HepG2 (cell line): ENCODE measurements around the gene MEIOC. TPM values are rescaled to one million over a fixed set of nuclear protein-coding genes. Genes with fewer than 3 reads are reported as not detected.

Experiments used
- ARHGAP35 ChIP-seq: sonication (generic); formaldehyde crosslinking; IDR thresholded peaks from 2 replicates; pipeline ENCODE4 v1.9.0; 2022; ENCODE audit warnings: mild to moderate bottlenecking, inconsistent platforms, moderate library complexity, missing genetic modification reagents, borderline replicate concordance
- HMG20A ChIP-seq: IDR thresholded peaks from 2 replicates; pipeline ENCODE4 v1.6.1; 2016; ENCODE audit warnings: borderline replicate concordance
- KAT2B ChIP-seq: fragments of 150-350 bp; IDR thresholded peaks from 2 replicates; pipeline ENCODE4 v1.6.1; 2014; ENCODE audit warnings: low read depth, low read length, borderline replicate concordance
- MED1 ChIP-seq: sonication (generic); formaldehyde crosslinking; IDR thresholded peaks from 2 replicates; pipeline ENCODE4 v1.4.0; 2020; ENCODE audit warnings: missing genetic modification reagents
- RCOR2 ChIP-seq: IDR thresholded peaks from 2 replicates; pipeline ENCODE4 v1.6.1; 2016; ENCODE audit warnings: missing biosample characterization, missing genetic modification reagents
- RFX5 ChIP-seq: IDR thresholded peaks from 2 replicates; pipeline ENCODE4 v1.6.1; 2011; ENCODE audit warnings: low read depth, low read length, improper control_type of control experiment
- SOX6 ChIP-seq, 2 experiments: fragments of 450-650 bp in 1 of 2; sonication (generic) in 1 of 2; formaldehyde crosslinking in 1 of 2; IDR thresholded peaks; 2 replicates each; pipeline versions ENCODE4 v1.4.0 to v1.6.1; 2017 to 2020; ENCODE audit warnings: antibody characterized with exemption in 1 of 2, mild to moderate bottlenecking in 1 of 2, missing genetic modification reagents in 1 of 2
- SPEN ChIP-seq: sonication (generic); formaldehyde crosslinking; IDR thresholded peaks from 2 replicates; pipeline ENCODE4 v1.5.1; 2020; ENCODE audit warnings: low read depth, mild to moderate bottlenecking, missing genetic modification reagents
- SRY ChIP-seq: sonication (generic); formaldehyde crosslinking; IDR thresholded peaks from 2 replicates; pipeline ENCODE4 v1.8.0; 2022; ENCODE audit warnings: mild to moderate bottlenecking, missing genetic modification reagents
- TEAD3 ChIP-seq: optimal IDR thresholded peaks from 2 replicates; pipeline ENCODE3; 2016; ENCODE audit warnings: borderline replicate concordance
- YEATS2 ChIP-seq: sonication (generic); formaldehyde crosslinking; IDR thresholded peaks from 2 replicates; pipeline ENCODE4 v1.4.0; 2020; ENCODE audit warnings: missing genetic modification reagents, borderline replicate concordance
- ZFP90 ChIP-seq: sonication (generic); formaldehyde crosslinking; IDR thresholded peaks from 2 replicates; pipeline ENCODE4 v1.8.0; 2022; ENCODE audit warnings: missing genetic modification reagents, mild to moderate bottlenecking, inconsistent platforms, borderline replicate concordance
- ZNF296 ChIP-seq: sonication (generic); formaldehyde crosslinking; conservative IDR thresholded peaks from 2 replicates; pipeline ENCODE4 v1.5.0; 2020; ENCODE audit warnings: mild to moderate bottlenecking, missing genetic modification reagents
- ZNF737 ChIP-seq: sonication (generic); formaldehyde crosslinking; IDR thresholded peaks from 2 replicates; pipeline ENCODE4 v1.5.0; 2020; ENCODE audit warnings: missing genetic modification reagents, mild to moderate bottlenecking, borderline replicate concordance
- polyA plus RNA-seq, 8 experiments: library from polyadenylated mRNA; depleted of rRNA in 3 of 8; stranded (reverse) in 7 of 8; unstranded in 1 of 8; fragments of >200 nt; fragmentation: Illumina TruSeq in 4 of 8; extraction: Trizol in 4 of 8; gene quantifications; 2 replicates each; pipeline versions ENCODE4 v1.2.1 to v1.2.3, GENCODE V29; 2011 to 2016; ENCODE audit warnings: low read depth in 4 of 8, missing spikeins in 1 of 8, mixed read lengths in 1 of 8; ENCODE audit not compliant: insufficient read depth in 1 of 8
- total RNA-seq, 5 experiments: library from RNA; depleted of rRNA; stranded (reverse); fragments of >200 nt; fragmentation: Illumina TruSeq; extraction: Trizol; gene quantifications; 2 replicates each; pipeline ENCODE4 v1.2.3, GENCODE V29; 2016; ENCODE audit warnings: low read depth in 1 of 5
- TF ChIP-seq, protein P1 (sequence below): sonication (generic); formaldehyde crosslinking; IDR thresholded peaks from 2 replicates; pipeline ENCODE4 v1.8.1; 2023; ENCODE audit warnings: missing genetic modification reagents, inconsistent platforms, borderline replicate concordance
- TF ChIP-seq, protein P2 (sequence below): sonication (generic); formaldehyde crosslinking; IDR thresholded peaks from 2 replicates; pipeline ENCODE4 v1.8.0; 2022; ENCODE audit warnings: missing genetic modification reagents, mild to moderate bottlenecking, moderate library complexity, borderline replicate concordance
- TF ChIP-seq, protein P3 (sequence below): sonication (generic); formaldehyde crosslinking; IDR thresholded peaks from 2 replicates; pipeline ENCODE4 v1.4.0; 2020; ENCODE audit warnings: low read depth, missing genetic modification reagents

Gene MEIOC
- total and polyA plus RNA-seq, 2 of the 13 experiments (the other 11 are each of a cell fraction or from before 2014, with no cell fraction given), result 0.04 to 0.15 TPM

DNA sequence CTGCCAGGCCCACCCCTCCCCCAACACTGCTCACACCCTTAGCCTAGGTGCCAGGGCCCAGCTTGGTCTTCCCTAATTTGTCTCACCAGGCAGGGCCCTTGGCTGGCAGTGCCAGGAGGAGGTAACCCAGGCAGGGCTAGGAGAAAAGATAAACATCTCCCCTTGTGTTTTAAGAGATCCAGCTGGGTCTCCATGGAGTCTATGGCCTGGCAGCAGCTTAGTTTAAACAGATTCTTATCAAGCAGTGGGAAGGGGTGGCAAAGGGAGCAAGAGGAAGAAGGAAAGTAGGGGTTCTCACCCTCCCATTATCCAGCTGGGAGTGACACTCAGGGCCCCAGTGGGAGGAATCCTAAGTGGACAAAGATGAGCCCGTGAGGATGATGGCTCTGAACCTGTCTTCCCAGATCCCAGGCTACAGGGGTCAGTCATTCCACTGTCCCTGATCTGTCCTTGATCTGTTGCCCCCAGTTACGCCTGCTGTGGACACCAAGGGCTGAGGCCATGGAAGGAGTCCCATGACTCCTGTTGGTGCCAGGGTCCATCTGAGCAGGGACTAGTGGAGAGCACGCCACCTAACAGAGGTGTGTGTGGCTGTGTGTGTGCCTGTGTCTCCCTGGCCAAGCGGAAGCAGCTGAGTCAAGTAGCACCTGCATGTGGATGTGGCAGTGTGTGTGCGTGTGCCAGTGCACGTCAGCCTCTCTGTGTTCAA lies 47.4 kb upstream of the MEIOC start (continued):
- TF ChIP-seq ZFP90 (CRISPR knock-in tag), result no peak
- TF ChIP-seq SRY, result peak; percentile 63; the same call in 1 of the 2 replicates
- 0 out of 2 replicates have a peak, but pooled peaks have one; percentile 39 for TF ChIP-seq HMG20A (CRISPR knock-in tag)
- TF ChIP-seq, protein P1, sequence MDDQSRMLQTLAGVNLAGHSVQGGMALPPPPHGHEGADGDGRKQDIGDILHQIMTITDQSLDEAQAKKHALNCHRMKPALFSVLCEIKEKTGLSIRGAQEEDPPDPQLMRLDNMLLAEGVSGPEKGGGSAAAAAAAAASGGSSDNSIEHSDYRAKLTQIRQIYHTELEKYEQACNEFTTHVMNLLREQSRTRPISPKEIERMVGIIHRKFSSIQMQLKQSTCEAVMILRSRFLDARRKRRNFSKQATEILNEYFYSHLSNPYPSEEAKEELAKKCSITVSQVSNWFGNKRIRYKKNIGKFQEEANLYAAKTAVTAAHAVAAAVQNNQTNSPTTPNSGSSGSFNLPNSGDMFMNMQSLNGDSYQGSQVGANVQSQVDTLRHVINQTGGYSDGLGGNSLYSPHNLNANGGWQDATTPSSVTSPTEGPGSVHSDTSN (CRISPR knock-in tag), result no peak
- TF ChIP-seq SPEN, result peak; percentile 73; the same call in 1 of the 2 replicates
- TF ChIP-seq TEAD3 (CRISPR knock-in tag), result peak; percentile 64
- TF ChIP-seq YEATS2 (CRISPR knock-in tag), result 0 out of 2 replicates have a peak, but pooled peaks have one; percentile 26
- TF ChIP-seq ZNF737, result no peak
- TF ChIP-seq, protein P2, sequence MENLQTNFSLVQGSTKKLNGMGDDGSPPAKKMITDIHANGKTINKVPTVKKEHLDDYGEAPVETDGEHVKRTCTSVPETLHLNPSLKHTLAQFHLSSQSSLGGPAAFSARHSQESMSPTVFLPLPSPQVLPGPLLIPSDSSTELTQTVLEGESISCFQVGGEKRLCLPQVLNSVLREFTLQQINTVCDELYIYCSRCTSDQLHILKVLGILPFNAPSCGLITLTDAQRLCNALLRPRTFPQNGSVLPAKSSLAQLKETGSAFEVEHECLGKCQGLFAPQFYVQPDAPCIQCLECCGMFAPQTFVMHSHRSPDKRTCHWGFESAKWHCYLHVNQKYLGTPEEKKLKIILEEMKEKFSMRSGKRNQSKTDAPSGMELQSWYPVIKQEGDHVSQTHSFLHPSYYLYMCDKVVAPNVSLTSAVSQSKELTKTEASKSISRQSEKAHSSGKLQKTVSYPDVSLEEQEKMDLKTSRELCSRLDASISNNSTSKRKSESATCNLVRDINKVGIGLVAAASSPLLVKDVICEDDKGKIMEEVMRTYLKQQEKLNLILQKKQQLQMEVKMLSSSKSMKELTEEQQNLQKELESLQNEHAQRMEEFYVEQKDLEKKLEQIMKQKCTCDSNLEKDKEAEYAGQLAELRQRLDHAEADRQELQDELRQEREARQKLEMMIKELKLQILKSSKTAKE (CRISPR knock-in tag), result peak; percentile 52; the same call in 1 of the 2 replicates
- 0 out of 2 replicates have a peak, but pooled peaks have one; percentile 37 for TF ChIP-seq ARHGAP35 (CRISPR knock-in tag)
- TF ChIP-seq, protein P3, sequence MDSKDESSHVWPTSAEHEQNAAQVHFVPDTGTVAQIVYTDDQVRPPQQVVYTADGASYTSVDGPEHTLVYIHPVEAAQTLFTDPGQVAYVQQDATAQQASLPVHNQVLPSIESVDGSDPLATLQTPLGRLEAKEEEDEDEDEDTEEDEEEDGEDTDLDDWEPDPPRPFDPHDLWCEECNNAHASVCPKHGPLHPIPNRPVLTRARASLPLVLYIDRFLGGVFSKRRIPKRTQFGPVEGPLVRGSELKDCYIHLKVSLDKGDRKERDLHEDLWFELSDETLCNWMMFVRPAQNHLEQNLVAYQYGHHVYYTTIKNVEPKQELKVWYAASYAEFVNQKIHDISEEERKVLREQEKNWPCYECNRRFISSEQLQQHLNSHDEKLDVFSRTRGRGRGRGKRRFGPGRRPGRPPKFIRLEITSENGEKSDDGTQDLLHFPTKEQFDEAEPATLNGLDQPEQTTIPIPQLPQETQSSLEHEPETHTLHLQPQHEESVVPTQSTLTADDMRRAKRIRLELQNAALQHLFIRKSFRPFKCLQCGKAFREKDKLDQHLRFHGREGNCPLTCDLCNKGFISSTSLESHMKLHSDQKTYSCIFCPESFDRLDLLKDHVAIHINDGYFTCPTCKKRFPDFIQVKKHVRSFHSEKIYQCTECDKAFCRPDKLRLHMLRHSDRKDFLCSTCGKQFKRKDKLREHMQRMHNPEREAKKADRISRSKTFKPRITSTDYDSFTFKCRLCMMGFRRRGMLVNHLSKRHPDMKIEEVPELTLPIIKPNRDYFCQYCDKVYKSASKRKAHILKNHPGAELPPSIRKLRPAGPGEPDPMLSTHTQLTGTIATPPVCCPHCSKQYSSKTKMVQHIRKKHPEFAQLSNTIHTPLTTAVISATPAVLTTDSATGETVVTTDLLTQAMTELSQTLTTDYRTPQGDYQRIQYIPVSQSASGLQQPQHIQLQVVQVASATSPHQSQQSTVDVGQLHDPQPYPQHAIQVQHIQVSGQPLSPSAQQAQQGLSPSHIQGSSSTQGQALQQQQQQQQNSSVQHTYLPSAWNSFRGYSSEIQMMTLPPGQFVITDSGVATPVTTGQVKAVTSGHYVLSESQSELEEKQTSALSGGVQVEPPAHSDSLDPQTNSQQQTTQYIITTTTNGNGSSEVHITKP (CRISPR knock-in tag), result peak; percentile 96
- no peak for TF ChIP-seq RFX5
- TF ChIP-seq SOX6 (IDR thresholded peaks at IDR 0.05), result no peak
- TF ChIP-seq SOX6 (CRISPR knock-in tag; IDR thresholded peaks at IDR 0.05), result peak; percentile 57
- peak; percentile 59; the same call in 1 of the 2 replicates for TF ChIP-seq RCOR2 (CRISPR knock-in tag)
- TF ChIP-seq KAT2B, result no peak
- TF ChIP-seq MED1, result peak; percentile 72
- TF ChIP-seq ZNF296 (CRISPR knock-in tag), result 0 out of 2 replicates have a peak, but pooled peaks have one; percentile 14
